ENCODE measurements around the gene CUZD1.

- no peak for TF ChIP-seq POLR2A (IDR thresholded peaks at IDR 0.05)
- TF ChIP-seq, protein P1, sequence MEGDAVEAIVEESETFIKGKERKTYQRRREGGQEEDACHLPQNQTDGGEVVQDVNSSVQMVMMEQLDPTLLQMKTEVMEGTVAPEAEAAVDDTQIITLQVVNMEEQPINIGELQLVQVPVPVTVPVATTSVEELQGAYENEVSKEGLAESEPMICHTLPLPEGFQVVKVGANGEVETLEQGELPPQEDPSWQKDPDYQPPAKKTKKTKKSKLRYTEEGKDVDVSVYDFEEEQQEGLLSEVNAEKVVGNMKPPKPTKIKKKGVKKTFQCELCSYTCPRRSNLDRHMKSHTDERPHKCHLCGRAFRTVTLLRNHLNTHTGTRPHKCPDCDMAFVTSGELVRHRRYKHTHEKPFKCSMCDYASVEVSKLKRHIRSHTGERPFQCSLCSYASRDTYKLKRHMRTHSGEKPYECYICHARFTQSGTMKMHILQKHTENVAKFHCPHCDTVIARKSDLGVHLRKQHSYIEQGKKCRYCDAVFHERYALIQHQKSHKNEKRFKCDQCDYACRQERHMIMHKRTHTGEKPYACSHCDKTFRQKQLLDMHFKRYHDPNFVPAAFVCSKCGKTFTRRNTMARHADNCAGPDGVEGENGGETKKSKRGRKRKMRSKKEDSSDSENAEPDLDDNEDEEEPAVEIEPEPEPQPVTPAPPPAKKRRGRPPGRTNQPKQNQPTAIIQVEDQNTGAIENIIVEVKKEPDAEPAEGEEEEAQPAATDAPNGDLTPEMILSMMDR (IDR thresholded peaks at IDR 0.05) = no peak
Observed at GRCh38 chr10:122827302-122827701, 18.4 kb downstream of the CUZD1 start.
